T-cell (primary cell): ENCODE data around the gene NPAS4. TPM values are rescaled to one million over a fixed set of nuclear protein-coding genes. Genes with fewer than 3 reads are reported as not detected.
A peak's percentile ranks its signal among the peaks of the same experiment; 100 is the strongest.

ENCODE experiments used
- ATAC-seq, 4 experiments: fragments of 200-7000 bp in 3 of 4; fragments of 150-1000 bp in 1 of 4; cut with Tn5 transposase; replicated peaks in 1 of 4; 1 replicate in 3 of 4; 2 replicates in 1 of 4; pipeline ENCODE4 v1.10.0; 2021; ENCODE audit warnings: moderate library complexity in 3 of 4, mild to moderate bottlenecking in 2 of 4, moderate number of reproducible peaks in 1 of 4
- CTCF ChIA-PET, 2 donors: fragments of 300-600 bp; sonication (Branson Sonifier 250); formaldehyde crosslinking; loops; one replicate each; lab custom pipeline; 2022; ENCODE audit warnings: antibody characterized with exemption in 2 of 2; lab: Charles Lee
- POLR2A ChIA-PET, 2 donors: fragments of 300-600 bp; sonication (Branson Sonifier 250); formaldehyde crosslinking; loops; one replicate each; lab custom pipeline; 2022; ENCODE audit warnings: antibody characterized with exemption in 2 of 2; lab: Charles Lee
- DNase-seq, 35 experiments: peaks; one replicate each; pipeline versions ENCODE4 v3.0.0 to v3.0.0-alpha.2; 2013 to 2023
- H3K27ac ChIP-seq: one replicate; pipeline ENCODE4 v1.5.1; 2013; ENCODE audit warnings: low read length
- H3K27me3 ChIP-seq, 2 experiments: replicated peaks in 1 of 2; 1 replicate in 1 of 2; 2 replicates in 1 of 2; pipeline versions ENCODE4 v1.6.1 to v1.7.0; 2013; ENCODE audit warnings: low read length in 1 of 2, mixed read lengths in 1 of 2; ENCODE audit not compliant: control insufficient read depth in 2 of 2, insufficient read depth in 2 of 2; ENCODE audit errors: extremely low read depth in 1 of 2
- H3K36me3 ChIP-seq, 2 donors: 1 replicate in 1 of 2; 2 replicates in 1 of 2; pipeline versions ENCODE4 v1.6.1 to v1.7.0; 2013; ENCODE audit warnings: low read length in 1 of 2; ENCODE audit not compliant: control insufficient read depth in 2 of 2, insufficient read depth in 1 of 2; ENCODE audit errors: extremely low read depth in 1 of 2
- H3K4me1 ChIP-seq, 2 experiments: 1 replicate in 1 of 2; 2 replicates in 1 of 2; pipeline versions ENCODE4 v1.6.1 to v1.7.0; 2013; ENCODE audit warnings: low read length in 2 of 2, mixed read lengths in 1 of 2; ENCODE audit not compliant: insufficient read depth in 2 of 2, control insufficient read depth in 1 of 2; ENCODE audit errors: extremely low read depth in 1 of 2
- H3K4me3 ChIP-seq, 2 donors: 1 replicate in 1 of 2; 2 replicates in 1 of 2; pipeline versions ENCODE4 v1.5.1 to v1.7.0; 2013; ENCODE audit warnings: mild to moderate bottlenecking in 2 of 2, low read length in 1 of 2, moderate library complexity in 1 of 2; ENCODE audit not compliant: control insufficient read depth in 1 of 2; ENCODE audit errors: extremely low read depth in 1 of 2
- H3K9me3 ChIP-seq: 2 replicates; pipeline ENCODE4 v1.7.0; 2013
- H3K27ac Mint-ChIP-seq, 2 donors: one replicate each; pipeline ENCODE4 v1.8.0; 2020 to 2021; ENCODE audit warnings: mild to moderate bottlenecking in 2 of 2, mixed read lengths in 2 of 2
- H3K27me3 Mint-ChIP-seq, 2 donors: one replicate each; pipeline ENCODE4 v1.8.0; 2021 to 2022; ENCODE audit warnings: mixed read lengths in 2 of 2
- H3K36me3 Mint-ChIP-seq: one replicate; pipeline ENCODE4 v1.8.0; 2021; ENCODE audit warnings: mixed read lengths
- H3K4me1 Mint-ChIP-seq, 3 donors: one replicate each; pipeline ENCODE4 v1.8.0; 2020 to 2022; ENCODE audit warnings: mixed read lengths in 3 of 3, mild to moderate bottlenecking in 1 of 3
- H3K4me3 Mint-ChIP-seq, 3 donors: one replicate each; pipeline ENCODE4 v1.8.0; 2020 to 2022; ENCODE audit warnings: mild to moderate bottlenecking in 3 of 3, mixed read lengths in 3 of 3, moderate library complexity in 3 of 3
- H3K9me3 Mint-ChIP-seq, 3 donors: one replicate each; pipeline ENCODE4 v1.8.0; 2020 to 2022; ENCODE audit warnings: mixed read lengths in 3 of 3
- WGBS: methylation state at CpG from one replicate; pipeline ENCODE4 v1.1.5; 2013; ENCODE audit warnings: missing lambda C conversion rate; ENCODE audit not compliant: insufficient coverage; 5-methylcytosine and 5-hydroxymethylcytosine counted together
- total RNA-seq, 35 experiments: library from RNA in 6 of 35; stranded (reverse) in 6 of 35; fragments of 120-200 nt in 1 of 35; gene quantifications; one replicate each; pipeline versions ENCODE4 v1.2.1 to v1.2.4 and lab custom pipeline; 2013 to 2026

The NPAS4 gene
- total RNA-seq, 5 donors from 2014 or later (not counting 1 experiment from before 2014, with no cell fraction given), result not detected

DNA sequence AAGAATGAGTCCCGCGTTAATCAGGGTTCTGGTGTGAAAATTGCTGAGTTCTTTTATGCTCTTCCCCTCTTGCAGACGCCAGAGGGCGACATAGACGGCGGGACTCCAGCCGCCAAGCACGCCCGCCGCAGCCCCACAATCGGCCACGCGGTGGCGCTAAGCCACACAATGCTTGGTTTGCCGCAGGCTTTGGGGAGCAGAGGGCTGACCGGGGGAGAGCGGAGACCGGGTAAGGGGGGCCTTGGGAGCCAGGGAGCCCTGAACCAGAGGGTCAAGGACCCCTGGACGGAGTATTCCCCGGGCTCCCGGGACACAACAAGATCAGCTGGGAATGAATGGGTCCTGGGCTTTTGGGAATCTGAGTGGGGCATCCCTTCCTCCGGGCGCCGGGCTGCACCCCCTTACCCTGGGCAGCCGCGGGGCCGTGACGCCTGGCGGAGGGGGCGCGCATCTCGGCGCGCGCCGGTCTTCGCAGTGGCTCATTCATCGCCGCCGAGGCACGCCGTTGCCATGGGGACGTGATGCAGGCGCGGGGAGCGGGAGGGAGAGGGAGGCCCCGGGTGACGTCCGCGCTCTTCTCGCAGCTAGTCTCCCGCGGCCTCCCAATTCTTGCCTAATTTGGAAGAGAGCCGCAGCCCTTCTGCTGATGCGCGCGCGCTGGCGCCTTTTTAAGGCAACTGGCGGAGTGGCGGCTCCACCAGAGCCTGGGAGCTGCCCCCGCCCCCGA, 12.2 kb upstream of the NPAS4 start:
- H3K4me3 ChIP-seq, result peak overlapping the region; percentile 21 to 49
- DNase-seq (peak; percentile 74 to 97 (median 88)), ATAC-seq (peak; percentile 88 to 93 (median 90))
- no peaks in the 10 kb centered on the region for H3K36me3 ChIP-seq
- H3K9me3 Mint-ChIP-seq, result no peaks in the 10 kb centered on the region
- no peaks in the 10 kb centered on the region for H3K36me3 Mint-ChIP-seq
- under 1% methylated on average over 51 of the region's 63 CpGs for WGBS
- peaks cover 3 to 59% of the 10 kb centered on the region in 2 experiments for H3K27me3 ChIP-seq
- H3K4me1 ChIP-seq, result peaks cover 0 to 15% of the 10 kb centered on the region in 2 experiments
- H3K27me3 Mint-ChIP-seq, result peaks cover 32 to 35% of the 10 kb centered on the region in 2 donors
- peaks cover 2 to 6% (median 3%) of the 10 kb centered on the region in 3 donors for H3K4me1 Mint-ChIP-seq
- CTCF ChIA-PET, result interaction anchor here in 1 of 2 donors (0.8 to 4.3 kb wide), 6 partner anchors 30 to 271 kb away, joined by 3 to 27 read pairs (median 4); partner anchors contain the start of genes DPP3, MRPL11 and RBM4B
- H3K27ac ChIP-seq, result no peak overlapping the region
- POLR2A ChIA-PET, result no interaction called here
- no peaks in the 10 kb centered on the region for H3K9me3 ChIP-seq
- H3K27ac Mint-ChIP-seq, result no peak overlapping the region
- H3K4me3 Mint-ChIP-seq, result peak overlapping the region; percentile 69 to 81 (median 79)

DNA sequence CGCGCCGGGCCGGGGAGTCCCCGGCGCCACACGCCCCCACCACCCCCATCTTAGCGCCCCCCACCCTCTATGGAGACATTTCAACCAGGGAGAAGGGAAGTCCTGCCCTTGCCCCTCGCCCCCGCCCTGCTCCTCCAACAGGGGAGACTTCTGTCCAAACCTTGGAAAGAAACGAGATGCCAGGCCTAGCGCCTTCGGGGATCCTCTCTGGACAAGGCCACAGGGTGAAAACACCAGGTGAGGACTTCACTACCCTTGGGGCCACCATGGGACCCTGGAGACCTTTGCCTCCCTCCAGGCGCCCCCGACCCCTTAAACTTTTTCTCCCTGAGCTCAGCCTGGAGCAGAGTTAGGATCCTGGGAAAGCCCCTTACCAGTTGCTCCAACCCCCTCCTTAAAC, 11.6 kb upstream of the NPAS4 start:
- WGBS, result 34% methylated on average over 3 of the region's 15 CpGs
- ATAC-seq (no peak), DNase-seq (no peak)
- ChIA-PET POLR2A (no interaction called here), CTCF (interaction anchor here in 1 of 2 donors (0.8 to 4.3 kb wide), 6 partner anchors 30 to 271 kb away, joined by 3 to 27 read pairs (median 4); partner anchors contain the start of genes DPP3, MRPL11 and RBM4B)
- Mint-ChIP-seq H3K36me3 (no peaks in the 10 kb centered on the region), H3K9me3 (no peaks in the 10 kb centered on the region), H3K27me3 (peaks cover 31 to 39% of the 10 kb centered on the region in 2 donors), H3K4me1 (peaks cover 2 to 6% (median 3%) of the 10 kb centered on the region in 3 donors), H3K4me3 (no peak overlapping the region), H3K27ac (no peak overlapping the region)
- H3K27ac ChIP-seq, result no peak overlapping the region
- no peaks in the 10 kb centered on the region for H3K9me3 ChIP-seq
- H3K4me1 ChIP-seq, result peaks cover 0 to 15% of the 10 kb centered on the region in 2 experiments
- peaks cover 3 to 64% of the 10 kb centered on the region in 2 experiments for H3K27me3 ChIP-seq
- H3K36me3 ChIP-seq, result no peaks in the 10 kb centered on the region
- no peak overlapping the region for H3K4me3 ChIP-seq

DNA sequence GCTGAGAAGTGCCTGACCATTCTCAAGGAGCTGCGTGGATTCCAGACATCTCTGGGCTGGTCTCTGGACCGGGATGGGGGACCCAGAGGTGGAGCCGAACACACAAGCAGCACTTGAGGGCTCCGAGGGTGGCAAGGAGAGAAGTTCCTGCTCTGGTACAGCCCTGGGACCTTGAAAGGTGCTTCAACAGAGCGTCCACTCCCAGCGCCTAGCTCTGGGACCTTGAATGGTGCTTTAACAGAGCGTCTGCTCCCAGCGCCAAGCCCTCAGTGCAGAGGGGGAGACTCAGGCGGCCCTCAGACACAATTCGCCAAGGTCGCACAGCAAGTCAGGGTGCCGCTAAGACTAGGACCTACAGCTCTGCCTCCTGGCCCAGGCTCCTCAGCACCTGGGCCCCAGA, 10.6 kb upstream of the NPAS4 start:
- H3K4me1 Mint-ChIP-seq, result peaks cover 2 to 6% (median 3%) of the 10 kb centered on the region in 3 donors
- peaks cover 0 to 15% of the 10 kb centered on the region in 2 experiments for H3K4me1 ChIP-seq
- CTCF ChIA-PET, result interaction anchor here in 1 of 2 donors (1.2 to 1.4 kb wide), 2 partner anchors 11 to 169 kb away, joined by 3 to 4 read pairs; no protein-coding TSS in a partner anchor

DNA sequence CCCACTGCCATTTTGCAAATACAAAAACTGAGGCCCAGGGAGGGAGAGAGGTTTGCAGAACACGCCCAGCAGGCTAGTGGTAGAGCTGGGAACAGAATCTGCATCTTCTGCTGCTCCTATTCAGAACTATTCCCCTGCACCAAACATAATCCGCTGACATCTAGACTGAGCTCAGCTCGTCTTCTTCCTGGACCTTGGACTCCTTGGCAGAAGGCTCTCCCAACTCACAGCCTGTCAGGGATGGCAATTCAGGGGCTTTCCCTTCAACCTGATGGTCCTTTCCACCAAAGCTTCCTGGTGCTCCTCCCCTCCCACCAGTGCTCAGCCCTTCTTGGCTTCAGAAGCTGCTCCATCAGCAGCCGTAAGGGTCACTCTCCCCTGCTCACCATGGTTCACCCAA, 9.5 kb upstream of the NPAS4 start:
- Mint-ChIP-seq H3K36me3 (no peaks in the 10 kb centered on the region), H3K27me3 (peaks cover 36 to 47% of the 10 kb centered on the region in 2 donors), H3K9me3 (no peaks in the 10 kb centered on the region), H3K4me3 (no peak overlapping the region), H3K4me1 (peaks cover 2 to 6% (median 3%) of the 10 kb centered on the region in 3 donors), H3K27ac (no peak overlapping the region)
- Histone ChIP-seq H3K4me1 (peaks cover 0 to 15% of the 10 kb centered on the region in 2 experiments), H3K27me3 (peaks cover 3 to 71% of the 10 kb centered on the region in 2 experiments), H3K27ac (no peak overlapping the region), H3K4me3 (no peak overlapping the region), H3K36me3 (no peaks in the 10 kb centered on the region), H3K9me3 (no peaks in the 10 kb centered on the region)
- no peak for ATAC-seq
- WGBS, result 74% methylated on average over 3 of the region's 4 CpGs
- ChIA-PET CTCF (interaction anchor here in 1 of 2 donors (1.2 kb wide), 1 partner anchor 10 kb away, joined by 3 read pairs; no protein-coding TSS in a partner anchor), POLR2A (no interaction called here)
- DNase-seq, result no peak

More for the DNA sequence above, 10.6 kb upstream of the NPAS4 start:
- Histone ChIP-seq H3K27ac (no peak overlapping the region), H3K4me3 (no peak overlapping the region), H3K27me3 (peaks cover 3 to 69% of the 10 kb centered on the region in 2 experiments), H3K9me3 (no peaks in the 10 kb centered on the region), H3K36me3 (no peaks in the 10 kb centered on the region)
- H3K27me3 Mint-ChIP-seq, result peaks cover 33 to 44% of the 10 kb centered on the region in 2 donors
- no peak overlapping the region for H3K27ac Mint-ChIP-seq
- DNase-seq (no peak), ATAC-seq (no peak)
- H3K36me3 Mint-ChIP-seq, result no peaks in the 10 kb centered on the region
- no peak overlapping the region for H3K4me3 Mint-ChIP-seq
- 82% methylated on average over 12 of the region's 12 CpGs for WGBS
- H3K9me3 Mint-ChIP-seq, result no peaks in the 10 kb centered on the region
- POLR2A ChIA-PET, result no interaction called here

DNA sequence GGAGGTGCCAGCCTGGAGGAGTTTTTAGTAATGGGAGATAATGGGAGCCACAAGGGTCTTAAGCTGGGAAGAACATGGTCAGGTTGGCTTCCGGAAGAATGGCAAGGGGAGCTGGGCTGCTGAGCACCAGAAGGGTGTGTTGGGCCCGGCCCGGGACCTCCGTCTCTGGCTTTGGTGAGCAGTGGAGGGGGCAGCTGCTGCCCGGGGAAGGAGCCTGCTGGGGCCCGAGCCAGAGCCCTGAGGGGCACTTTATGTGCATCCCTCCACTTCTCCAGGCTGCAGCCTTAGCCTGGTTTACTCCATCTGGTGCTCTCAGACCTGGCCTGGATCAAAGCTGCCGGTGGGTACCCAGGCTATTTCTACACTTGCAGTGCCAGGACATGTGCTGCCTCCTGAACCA, 8.7 kb upstream of the NPAS4 start:
- H3K9me3 Mint-ChIP-seq, result no peaks in the 10 kb centered on the region
- POLR2A ChIA-PET, result no interaction called here
- WGBS, result 78% methylated on average over 7 of the region's 7 CpGs
- peak overlapping the region in 1 of 2 donors; percentile 9 for H3K27ac Mint-ChIP-seq
- Histone ChIP-seq H3K27me3 (peaks cover 3 to 78% of the 10 kb centered on the region in 2 experiments), H3K36me3 (no peaks in the 10 kb centered on the region), H3K4me1 (peaks cover 0 to 15% of the 10 kb centered on the region in 2 experiments), H3K9me3 (no peaks in the 10 kb centered on the region), H3K27ac (no peak overlapping the region), H3K4me3 (no peak overlapping the region)
- H3K4me3 Mint-ChIP-seq, result no peak overlapping the region
- peaks cover 2 to 6% (median 3%) of the 10 kb centered on the region in 3 donors for H3K4me1 Mint-ChIP-seq
- DNase-seq (no peak), ATAC-seq (no peak)
- no peaks in the 10 kb centered on the region for H3K36me3 Mint-ChIP-seq
- peaks cover 43 to 55% of the 10 kb centered on the region in 2 donors for H3K27me3 Mint-ChIP-seq
- CTCF ChIA-PET, result interaction anchor here in 1 of 2 donors (0.7 kb wide), 1 partner anchor 52 kb away, joined by 4 read pairs; no protein-coding TSS in a partner anchor

DNA sequence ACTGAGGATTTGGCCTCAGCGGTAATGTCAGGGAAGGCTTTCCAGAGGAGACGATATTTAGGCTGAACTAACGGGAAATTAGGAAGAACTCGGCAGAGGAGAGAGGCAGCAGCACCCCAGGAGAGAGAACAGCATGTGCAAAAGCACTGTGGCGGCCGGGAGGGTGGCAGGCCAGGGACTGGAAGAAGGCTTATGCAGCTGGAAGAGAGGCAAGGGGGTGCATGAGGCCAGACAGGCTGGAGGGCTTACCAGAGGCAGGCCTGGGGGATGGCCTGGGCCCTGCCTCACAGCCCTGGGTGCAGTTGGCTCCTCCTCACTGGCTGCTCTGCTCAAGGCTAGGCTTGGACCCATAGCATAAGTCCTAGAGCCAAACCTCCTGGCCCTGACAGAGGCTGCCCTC, 7.7 kb upstream of the NPAS4 start:
- peaks cover 3 to 84% of the 10 kb centered on the region in 2 experiments for H3K27me3 ChIP-seq
- no peak overlapping the region for H3K27ac ChIP-seq
- DNase-seq (no peak), ATAC-seq (no peak)
- no peaks in the 10 kb centered on the region for H3K9me3 ChIP-seq
- no peaks in the 10 kb centered on the region for H3K36me3 ChIP-seq
- Mint-ChIP-seq H3K9me3 (peaks cover 0 to 5% (median 0%) of the 10 kb centered on the region in 3 donors), H3K27me3 (peaks cover 54 to 65% of the 10 kb centered on the region in 2 donors), H3K36me3 (no peaks in the 10 kb centered on the region), H3K27ac (no peak overlapping the region), H3K4me3 (no peak overlapping the region), H3K4me1 (peaks cover 2 to 6% (median 5%) of the 10 kb centered on the region in 3 donors)
- H3K4me1 ChIP-seq, result peaks cover 0 to 15% of the 10 kb centered on the region in 2 experiments
- POLR2A ChIA-PET, result no interaction called here
- H3K4me3 ChIP-seq, result no peak overlapping the region
- CTCF ChIA-PET, result no interaction called here
- 85% methylated on average over 6 of the region's 6 CpGs for WGBS
